HEK293 (cell line): ENCODE results near the gene EVI5L.

ENCODE experiments used
- CTCF ChIA-PET: fragments of 350-600 bp; formaldehyde crosslinking; extraction: SDS; loops from one replicate; lab custom pipeline; 2021; ENCODE audit warnings: antibody characterized with exemption; lab: Yijun Ruan, JAX
- POLR2A ChIA-PET: fragments of 300-600 bp; formaldehyde crosslinking; extraction: SDS; loops from one replicate; lab custom pipeline; 2020; ENCODE audit warnings: antibody characterized with exemption, inconsistent platforms; lab: Yijun Ruan, JAX
- H3K27ac ChIP-seq: fragments of 200-500 bp; sonication (Bioruptor generic); 2 replicates; pipeline ENCODE4 v1.5.1; 2014; ENCODE audit warnings: low read depth, low read length, control low read depth, inconsistent platforms; ENCODE audit errors: extremely low read depth
- H3K36me3 ChIP-seq, 2 experiments: fragments of 200-500 bp in 1 of 2; sonication (Bioruptor generic) in 1 of 2; 1 replicate in 1 of 2; 2 replicates in 1 of 2; pipeline ENCODE4 v1.5.1; 2014 to 2017; ENCODE audit warnings: inconsistent platforms in 2 of 2, low read length in 2 of 2; ENCODE audit not compliant: control insufficient read depth in 2 of 2, insufficient read depth in 1 of 2
- H3K4me1 ChIP-seq: fragments of 200-500 bp; sonication (Bioruptor generic); 2 replicates; pipeline ENCODE4 v1.5.1; 2014; ENCODE audit warnings: mild to moderate bottlenecking, low read length, inconsistent platforms; ENCODE audit not compliant: control insufficient read depth, insufficient read depth
- H3K4me3 ChIP-seq: 2 replicates; pipeline ENCODE4 v1.5.1; 2011; ENCODE audit warnings: low read depth, mild to moderate bottlenecking, control low read depth, low read length, moderate library complexity
- H3K9me3 ChIP-seq: fragments of 200-500 bp; sonication (Bioruptor generic); 2 replicates; pipeline ENCODE4 v1.5.1; 2014; ENCODE audit warnings: low read depth, low read length, inconsistent platforms; ENCODE audit not compliant: control insufficient read depth, insufficient read depth
- BCL6B ChIP-seq: fragments of 450-650 bp; formaldehyde crosslinking; IDR thresholded peaks from 2 replicates; pipeline ENCODE4 v1.5.1; 2017; ENCODE audit warnings: missing biosample characterization, missing genetic modification characterization
- TRIM28 ChIP-seq: IDR thresholded peaks from 2 replicates; pipeline ENCODE4 v1.6.1; 2011; ENCODE audit warnings: low read length, control low read depth, borderline replicate concordance
- ZBTB1 ChIP-seq: fragments of 450-650 bp; formaldehyde crosslinking; IDR thresholded peaks from 2 replicates; pipeline ENCODE4 v1.5.1; 2016; ENCODE audit warnings: missing biosample characterization, missing genetic modification characterization
- ZBTB17 ChIP-seq: fragments of 450-650 bp; formaldehyde crosslinking; IDR thresholded peaks from 2 replicates; pipeline ENCODE4 v1.5.1; 2016; ENCODE audit warnings: missing biosample characterization, missing genetic modification characterization
- ZBTB21 ChIP-seq: fragments of 450-650 bp; formaldehyde crosslinking; IDR thresholded peaks from 2 replicates; pipeline ENCODE4 v1.5.1; 2017; ENCODE audit warnings: missing biosample characterization, missing genetic modification characterization
- ZBTB48 ChIP-seq: fragments of 450-650 bp; formaldehyde crosslinking; IDR thresholded peaks from 2 replicates; pipeline ENCODE4 v1.5.1; 2016; ENCODE audit warnings: missing biosample characterization, missing genetic modification characterization
- ZNF16 ChIP-seq: fragments of 450-650 bp; formaldehyde crosslinking; IDR thresholded peaks from 2 replicates; pipeline ENCODE4 v1.5.1; 2016; ENCODE audit warnings: low read depth, missing biosample characterization, missing genetic modification characterization
- ZNF19 ChIP-seq: fragments of 450-650 bp; formaldehyde crosslinking; IDR thresholded peaks from 2 replicates; pipeline ENCODE4; 2016; ENCODE audit warnings: missing biosample characterization, missing genetic modification characterization, low read depth
- ZNF24 ChIP-seq: fragments of 450-650 bp; formaldehyde crosslinking; IDR thresholded peaks from 2 replicates; pipeline ENCODE4 v1.5.1; 2016; ENCODE audit warnings: missing biosample characterization, missing genetic modification characterization
- ZNF266 ChIP-seq: fragments of 450-650 bp; formaldehyde crosslinking; IDR thresholded peaks from 2 replicates; pipeline ENCODE4 v1.5.1; 2016; ENCODE audit warnings: missing biosample characterization, missing genetic modification characterization, low read depth
- ZNF280C ChIP-seq: fragments of 450-650 bp; formaldehyde crosslinking; IDR thresholded peaks from 2 replicates; pipeline ENCODE4 v1.5.1; 2016; ENCODE audit warnings: missing biosample characterization, missing genetic modification characterization
- ZNF530 ChIP-seq: fragments of 450-650 bp; formaldehyde crosslinking; IDR thresholded peaks from 2 replicates; pipeline ENCODE4 v1.5.1; 2016; ENCODE audit warnings: low read depth, missing biosample characterization, missing genetic modification characterization
- ZNF580 ChIP-seq: fragments of 450-650 bp; formaldehyde crosslinking; IDR thresholded peaks from 2 replicates; pipeline ENCODE4 v1.5.1; 2016; ENCODE audit warnings: missing biosample characterization, missing genetic modification characterization
- ZNF585B ChIP-seq: fragments of 450-650 bp; formaldehyde crosslinking; IDR thresholded peaks from 2 replicates; pipeline ENCODE4 v1.5.1; 2016; ENCODE audit warnings: missing biosample characterization, missing genetic modification characterization
- ZNF624 ChIP-seq: fragments of 450-650 bp; formaldehyde crosslinking; IDR thresholded peaks from 2 replicates; pipeline ENCODE4 v1.5.1; 2017; ENCODE audit warnings: missing biosample characterization, missing genetic modification characterization
- ZNF660 ChIP-seq: fragments of 450-650 bp; IDR thresholded peaks from 2 replicates; pipeline ENCODE4 v1.5.1; 2018; ENCODE audit warnings: missing biosample characterization, mild to moderate bottlenecking, missing genetic modification characterization
- ZNF707 ChIP-seq: fragments of 450-650 bp; formaldehyde crosslinking; IDR thresholded peaks from 2 replicates; pipeline ENCODE4 v1.5.1; 2016; ENCODE audit warnings: missing biosample characterization, missing genetic modification characterization
- ZNF792 ChIP-seq: fragments of 450-650 bp; formaldehyde crosslinking; IDR thresholded peaks from 2 replicates; pipeline ENCODE4 v1.5.1; 2016; ENCODE audit warnings: missing biosample characterization, missing genetic modification characterization
- ZSCAN18 ChIP-seq: fragments of 450-650 bp; formaldehyde crosslinking; IDR thresholded peaks from 2 replicates; pipeline ENCODE4 v1.5.1; 2016; ENCODE audit warnings: missing biosample characterization, missing genetic modification characterization

EVI5L gene

GRCh38 chr19:7856679-7857663, 27.0 kb downstream of the EVI5L start (continued):
- TF ChIP-seq ZNF280C (tag by site-specific recombination) (no peak), ZNF624 (tag by site-specific recombination) (no peak), ZNF585B (tag by site-specific recombination) (no peak), ZNF530 (tag by site-specific recombination) (no peak), ZBTB48 (tag by site-specific recombination) (no peak), BCL6B (tag by site-specific recombination) (no peak)

- CTCF ChIA-PET, result interaction anchor here (0.6 to 2.8 kb wide), 3 partner anchors 11 to 345 kb away, joined by 3 to 21 read pairs (median 3); no protein-coding TSS in a partner anchor
- no peak for TF ChIP-seq ZNF660
- no peak for TF ChIP-seq ZNF266 (tag by site-specific recombination)
- TF ChIP-seq ZNF16 (tag by site-specific recombination), result no peak
- no peak for TF ChIP-seq ZNF792 (tag by site-specific recombination)
- TF ChIP-seq TRIM28, result no peak
- TF ChIP-seq ZNF19 (tag by site-specific recombination), result no peak
- TF ChIP-seq ZNF24 (tag by site-specific recombination), result no peak
- no peak for TF ChIP-seq ZNF707
- TF ChIP-seq ZBTB1 (tag by site-specific recombination), result no peak
- TF ChIP-seq ZBTB17, result no peak
- no peak for TF ChIP-seq ZNF580 (tag by site-specific recombination)
- TF ChIP-seq ZSCAN18 (tag by site-specific recombination), result no peak
- no peak for TF ChIP-seq ZBTB21
- TF ChIP-seq, all 188 proteins: peak for 0
- H3K4me1 ChIP-seq, result no peaks in the 10 kb centered on the region; the same call in 1 of the 2 replicates
- no peak overlapping the region for H3K4me3 ChIP-seq
- peaks cover 0 to 13% of the 10 kb centered on the region in 2 experiments; a peak in 1 of 3 replicates for H3K36me3 ChIP-seq
- no peak overlapping the region for H3K27ac ChIP-seq
- H3K9me3 ChIP-seq, result no peaks in the 10 kb centered on the region
- POLR2A ChIA-PET, result interaction anchor here (1.3 to 1.5 kb wide), 3 partner anchors 12 to 45 kb away, joined by 3 to 4 read pairs (median 3); partner anchors contain the start of gene LRRC8E
These were observed 27.7 kb downstream of the EVI5L start for GRCh38 chr19:7857727-7858108.
